Renal pelvis (tissue), 4 donors: Measurements from ENCODE around the gene DRC7. TPM values are rescaled to one million over a fixed set of nuclear protein-coding genes. Genes with fewer than 3 reads are reported as not detected.
"Not testable (repeated sequence)": the region's sequence is repeated elsewhere in the genome, so short reads cannot be mapped to it uniquely, and the experiment has no call there.

Experiments used
- DNase-seq: peaks from one replicate; pipeline ENCODE4 v3.0.0-alpha.2; 2013
- polyA plus RNA-seq, 3 donors: library from polyadenylated mRNA; unstranded; fragments of 120-200 nt; gene quantifications; one replicate each; pipeline ENCODE4 v1.2.1, GENCODE V29; 2013; ENCODE audit not compliant: insufficient read length in 3 of 3

The DRC7 gene
- polyA plus RNA-seq, 3 donors, result 3.3 to 7.8 (median 3.9) TPM

DNA sequence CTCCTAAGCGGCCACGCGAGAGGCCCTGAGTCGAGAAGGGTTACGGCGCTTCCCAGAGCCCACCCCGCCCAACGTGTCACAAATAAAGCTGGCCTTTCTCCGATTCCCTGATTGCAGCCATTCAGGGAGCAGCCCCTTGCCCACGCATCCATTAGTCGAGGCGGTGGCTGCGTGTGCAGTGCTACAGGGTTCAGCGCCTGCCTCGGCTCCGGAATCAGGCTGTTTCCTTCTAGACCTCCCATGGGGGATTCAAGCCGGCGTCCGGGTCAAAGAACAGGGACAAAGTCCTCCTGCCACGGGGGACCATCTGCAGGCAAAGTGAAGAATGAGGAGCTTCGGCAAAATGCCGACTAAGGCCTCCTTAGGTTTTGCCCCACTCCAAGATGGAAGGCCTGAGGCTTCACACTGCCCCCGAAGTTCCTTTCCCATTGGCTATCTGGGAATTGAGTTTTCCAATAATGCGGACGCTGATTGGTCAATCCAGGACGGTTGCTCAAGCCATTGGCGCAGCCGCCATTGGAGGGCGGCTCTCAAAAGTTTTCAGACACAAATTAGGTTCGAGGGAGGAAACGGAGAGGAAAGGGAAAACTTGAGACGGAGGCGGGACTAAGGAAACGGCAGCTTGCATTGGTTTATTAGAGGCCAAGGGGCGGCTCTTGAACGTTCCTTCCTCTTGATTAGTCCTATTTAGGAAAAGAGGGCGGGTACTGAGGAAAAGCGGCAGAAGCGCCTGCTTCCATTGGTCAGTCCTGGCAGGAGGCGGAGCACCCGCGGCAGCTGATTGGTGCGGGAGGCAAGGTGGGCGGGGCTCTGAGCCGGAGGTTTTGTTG lies 40.5 kb downstream of the DRC7 start:
- peak; percentile 100 for DNase-seq

- no peak for DNase-seq
Measured at GRCh38 chr16:57735755-57736418, 41.3 kb downstream of the DRC7 start, which contains the start of gene KATNB1. Gene KATNB1 (plus strand): TSS chr16:57735770. CDS start chr16:57737244, 1,474 bp downstream.

DNA sequence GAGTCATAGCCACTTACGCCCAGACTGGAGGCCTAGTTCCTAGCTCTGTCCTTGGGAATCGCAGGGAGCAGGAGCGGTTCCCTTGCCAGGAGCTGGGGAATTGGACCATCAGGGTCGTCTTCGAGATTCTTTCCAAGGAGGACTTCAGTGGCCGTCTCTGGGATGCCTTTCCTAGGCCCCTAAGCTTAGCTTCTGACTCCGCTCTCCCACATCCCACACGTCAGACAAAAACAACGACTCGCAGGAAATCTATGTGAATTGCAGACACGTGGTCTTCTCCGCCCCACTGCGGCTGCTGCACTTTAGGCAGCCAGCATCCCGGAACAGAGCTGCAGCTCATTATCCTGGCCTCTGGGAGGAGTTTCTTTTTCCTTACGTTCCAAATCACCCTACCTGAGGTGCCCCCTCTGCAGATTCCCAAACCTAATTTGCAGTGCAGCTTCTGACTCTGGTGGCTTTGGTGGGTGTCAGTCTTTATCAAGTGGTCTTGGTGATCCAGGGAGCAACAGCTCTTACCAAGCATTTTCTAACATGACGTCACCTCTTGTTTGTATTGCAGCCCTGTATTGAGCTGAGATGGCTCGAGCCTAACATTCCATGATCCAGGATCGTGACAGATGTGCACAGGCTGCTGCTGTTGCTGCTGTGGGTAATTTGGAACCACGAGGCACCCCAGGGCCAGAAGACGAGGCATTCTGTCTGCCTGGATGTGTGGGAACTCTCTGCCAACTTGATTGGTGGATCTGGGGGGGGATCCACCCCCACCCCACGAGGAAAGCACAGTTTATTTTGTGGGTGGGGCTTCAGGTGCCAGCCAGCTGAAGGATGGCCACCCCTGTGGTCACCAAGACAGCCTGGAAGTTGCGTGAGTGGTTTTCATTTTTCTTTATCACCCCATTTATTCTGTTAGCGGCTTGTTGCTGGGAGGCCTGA lies 42.1 kb downstream of the DRC7 start:
- DNase-seq, result peak; percentile 73

DNA sequence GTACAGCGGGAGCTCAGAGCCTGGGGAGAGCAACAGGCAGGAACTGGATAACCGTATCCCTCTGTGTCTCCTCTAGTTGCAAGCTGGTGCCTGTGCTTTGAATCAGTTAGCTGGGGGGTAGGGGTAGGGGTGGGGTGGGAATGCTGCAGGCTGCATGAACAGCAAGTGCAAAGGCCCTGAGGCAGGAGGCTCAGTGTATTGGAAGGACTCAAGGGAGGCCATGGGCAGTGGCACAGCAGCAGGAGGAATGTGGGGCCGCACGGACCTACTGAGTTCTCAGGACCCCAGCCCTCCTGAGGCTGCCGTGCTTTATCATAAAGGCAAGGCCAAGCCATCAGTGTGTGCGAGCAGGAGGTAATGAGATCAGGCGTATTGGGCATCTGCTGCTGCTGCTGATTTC lies 44.2 kb downstream of the DRC7 start:
- no peak for DNase-seq

DNA sequence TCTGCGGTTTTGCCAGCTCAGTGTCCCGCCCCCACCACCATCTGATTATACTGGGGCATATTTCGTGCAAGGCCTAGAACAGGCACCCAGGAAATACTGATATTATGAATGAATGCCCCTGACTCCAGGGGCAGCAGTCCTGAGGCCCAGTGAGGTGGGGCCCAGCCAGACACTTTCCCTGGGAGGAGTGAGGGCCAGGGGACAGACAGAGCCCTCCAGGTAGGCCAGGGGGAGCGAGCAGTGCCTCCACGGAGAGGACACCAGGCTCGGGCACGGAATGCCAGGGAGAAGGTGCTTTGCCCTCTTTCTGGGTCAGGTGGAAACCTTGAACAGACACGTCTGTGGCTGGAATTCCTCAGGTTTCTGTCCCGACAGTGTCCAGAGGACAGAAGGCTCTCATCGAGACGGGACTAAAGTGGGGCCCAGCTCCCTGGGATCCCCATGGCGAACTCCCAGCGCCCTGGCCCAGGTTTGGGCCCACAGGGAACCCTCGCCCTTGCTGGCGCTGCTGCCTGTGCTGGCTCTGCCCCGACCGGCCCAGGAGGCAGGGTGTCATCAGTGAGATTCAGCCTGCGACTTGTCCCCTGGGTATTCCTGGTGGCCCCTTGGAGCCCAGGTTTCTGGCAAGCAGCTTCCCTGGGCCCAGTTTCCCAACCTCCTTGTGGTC lies 45.3 kb downstream of the DRC7 start:
- no peak for DNase-seq

GRCh38 chr16:57740423-57741071 lies 45.9 kb downstream of the DRC7 start:
- DNase-seq, result no peak

GRCh38 chr16:57741660-57742191 lies 47.1 kb downstream of the DRC7 start:
- DNase-seq, result no peak

DNA sequence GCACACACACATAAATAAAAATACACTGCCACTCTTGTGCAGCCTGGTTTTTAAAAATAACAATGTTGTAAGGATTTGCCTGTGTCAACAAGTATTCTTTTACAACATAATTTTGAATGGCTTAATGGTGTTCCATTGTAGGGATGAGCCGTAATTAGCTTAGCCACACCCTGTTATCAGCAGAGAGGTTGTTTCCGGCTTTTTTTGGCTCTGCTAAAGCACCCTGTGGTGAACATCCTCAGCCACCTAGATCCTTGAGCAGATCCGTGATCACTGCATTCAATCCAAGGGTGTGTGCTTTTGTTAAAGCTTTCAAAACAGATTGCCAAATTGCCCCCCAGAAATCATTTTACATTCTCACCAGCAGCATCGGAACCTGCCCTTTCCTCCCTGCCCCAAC lies 47.9 kb downstream of the DRC7 start:
- DNase-seq, result no peak

- DNase-seq, result no peak
Measured at GRCh38 chr16:57743458-57743857, 48.9 kb downstream of the DRC7 start.

DNA sequence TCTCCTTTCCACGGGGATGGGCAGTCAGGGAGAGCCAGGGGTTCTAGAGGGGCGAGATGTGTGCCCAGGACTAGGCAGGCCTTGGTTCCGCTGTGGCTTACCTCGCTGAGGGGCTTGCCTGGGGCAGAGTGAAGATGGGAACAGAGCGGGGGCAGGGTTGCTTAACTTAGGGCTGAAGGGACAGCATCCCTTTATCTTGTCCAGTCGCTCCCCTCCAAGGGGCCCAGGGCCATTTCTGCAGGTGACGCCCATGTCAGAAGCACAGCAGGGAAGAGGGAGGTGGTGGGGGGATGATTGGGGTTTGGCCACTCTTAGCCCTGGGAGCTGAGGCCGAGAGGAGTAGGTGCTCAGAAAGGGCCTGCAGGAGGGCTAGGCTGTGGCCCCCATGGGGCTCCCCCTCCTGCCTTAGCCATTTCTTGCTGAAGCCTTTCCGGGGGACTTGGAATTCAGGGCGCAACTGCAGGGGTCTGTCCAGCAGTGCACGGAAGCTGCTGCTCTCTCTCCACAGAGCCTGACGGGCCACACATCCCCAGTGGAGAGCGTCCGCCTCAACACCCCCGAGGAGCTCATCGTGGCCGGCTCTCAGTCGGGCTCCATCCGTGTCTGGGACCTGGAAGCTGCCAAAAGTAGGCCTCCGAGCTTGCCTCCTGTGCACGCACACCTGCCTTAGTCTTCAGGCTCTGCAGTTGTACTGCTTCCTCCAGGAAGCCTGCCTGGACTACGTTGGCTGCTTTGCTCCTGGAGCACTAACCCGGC lies 49.5 kb downstream of the DRC7 start:
- DNase-seq, result no peak

DNA sequence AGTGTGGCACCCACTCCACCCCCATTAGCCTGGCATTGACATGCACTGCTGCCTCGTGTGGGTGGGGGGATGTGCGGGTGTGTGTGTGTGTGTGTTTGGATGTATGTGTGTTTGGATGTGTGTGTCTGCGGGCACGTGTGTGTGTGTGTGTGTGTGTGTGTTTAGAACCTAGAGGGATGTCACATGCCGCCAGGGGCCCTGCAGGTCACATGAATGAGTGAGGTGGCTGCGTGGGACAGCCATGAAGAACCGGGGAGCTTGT lies 50.0 kb downstream of the DRC7 start:
- no peak for DNase-seq

- no peak for DNase-seq
Measured at GRCh38 chr16:57745768-57746167, 51.2 kb downstream of the DRC7 start.

- not testable (repeated sequence) for DNase-seq
Measured at GRCh38 chr16:57746316-57746715, 51.7 kb downstream of the DRC7 start.

GRCh38 chr16:57747091-57747490 lies 52.5 kb downstream of the DRC7 start:
- DNase-seq, result no peak

DNA sequence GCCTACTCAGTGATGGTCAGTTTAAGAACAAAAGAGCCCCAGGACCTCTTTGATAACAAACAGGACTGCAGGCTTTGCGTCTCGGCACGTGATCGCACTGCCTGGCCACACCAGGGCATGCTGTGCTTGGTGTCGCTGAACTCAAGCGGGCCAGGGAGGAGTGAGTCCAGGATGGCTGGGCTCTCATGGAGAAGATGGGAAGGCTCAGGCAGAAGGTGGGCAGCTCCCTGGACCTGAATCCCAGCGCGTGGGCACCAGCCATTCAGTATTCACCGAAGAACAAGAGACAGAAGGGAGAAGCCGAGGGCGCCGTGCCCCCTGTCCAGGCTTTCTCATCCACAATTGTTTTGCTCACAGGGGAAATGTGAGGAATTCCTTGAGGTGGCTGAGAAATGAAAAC lies 52.9 kb downstream of the DRC7 start:
- no peak for DNase-seq

GRCh38 chr16:57747996-57748395 lies 53.4 kb downstream of the DRC7 start:
- DNase-seq, result no peak

GRCh38 chr16:57748596-57748995 lies 54.0 kb downstream of the DRC7 start:
- no peak for DNase-seq

GRCh38 chr16:57749101-57749692 lies 54.6 kb downstream of the DRC7 start:
- DNase-seq, result no peak

DNA sequence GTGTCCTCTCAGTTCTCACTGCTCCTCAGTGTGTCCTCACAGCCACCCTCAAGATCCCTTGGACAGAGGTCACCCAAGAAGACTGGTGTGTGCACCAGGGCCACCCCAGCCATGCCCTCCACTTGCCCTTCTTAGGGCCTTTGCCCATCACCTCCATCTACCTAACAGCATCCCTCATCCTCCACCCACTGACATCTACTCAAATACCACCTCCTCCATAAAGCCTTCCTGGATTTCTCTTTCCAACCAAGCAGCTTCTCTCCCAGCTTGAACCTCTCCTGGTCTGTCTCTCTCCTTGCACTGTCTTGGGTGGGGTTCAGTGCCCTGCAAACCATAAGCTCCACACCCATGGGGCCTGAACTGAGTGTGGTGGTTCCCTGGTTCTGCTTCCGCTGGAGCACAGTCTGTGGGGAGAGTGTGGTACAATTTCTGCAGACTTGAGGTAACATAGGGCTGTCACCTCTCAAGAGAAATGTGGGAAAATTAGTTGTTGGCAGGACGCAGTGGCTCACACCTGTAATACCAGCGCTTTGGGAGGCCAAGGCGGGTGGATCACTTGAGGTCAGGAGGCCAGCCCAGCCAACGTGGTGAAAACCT lies 55.3 kb downstream of the DRC7 start:
- DNase-seq, result no peak
